ENCODE results near the gene APOC3. TPM values are rescaled to one million over a fixed set of nuclear protein-coding genes. Genes with fewer than 3 reads are reported as not detected.

Gene APOC3
- total RNA-seq, 1 experiment from 2014 or later: 128 TPM

DNA sequence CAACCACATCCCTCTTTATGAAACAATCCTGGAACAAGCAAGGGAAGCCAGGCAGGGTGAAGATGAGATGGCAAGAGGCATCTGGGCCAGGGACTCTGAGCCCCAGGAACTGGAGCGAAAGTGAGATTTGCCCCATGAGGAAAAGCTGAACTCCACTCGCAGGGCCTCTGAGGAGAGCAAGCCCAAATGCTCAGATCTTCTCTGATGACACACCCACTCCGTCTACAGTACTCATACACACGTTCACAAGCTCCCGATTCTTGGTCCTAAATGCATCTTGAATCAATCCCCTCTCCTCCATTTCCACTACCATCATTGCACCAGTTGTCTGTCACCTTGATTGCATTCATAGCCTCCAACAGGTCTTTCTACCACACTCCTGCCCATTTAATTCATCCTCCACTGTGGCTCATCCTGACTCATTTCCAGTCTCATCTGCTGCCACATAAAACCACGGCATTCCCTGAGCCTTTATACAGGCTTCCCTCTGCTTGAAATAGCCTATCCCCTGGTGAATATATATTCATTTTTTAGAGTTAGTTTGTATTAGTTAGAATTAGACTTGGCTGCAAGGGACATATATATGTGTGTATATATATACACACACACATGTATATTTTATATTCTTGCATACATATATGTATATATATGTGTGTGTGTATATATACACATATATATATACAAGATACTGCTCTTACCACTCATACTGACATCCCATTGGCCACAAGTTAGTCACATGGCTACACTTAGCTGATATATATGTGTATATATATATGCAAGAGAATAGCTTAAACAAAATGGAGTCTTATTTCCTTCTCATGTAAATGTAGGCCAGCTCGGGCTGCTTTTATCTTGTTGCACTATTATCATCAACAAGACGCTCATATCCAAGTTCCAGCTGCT, 36.6 kb upstream of the APOC3 start:
- DNase-seq: no peak
- peaks cover 53% of the 10 kb centered on the region for H3K4me1 ChIP-seq
- Mint-ChIP-seq H3K4me1 (ENCODE audit: low read depth, unreplicated experiment) (peaks cover 33% of the 10 kb centered on the region), H3K9me3 (ENCODE audit: unreplicated experiment) (peaks cover 14% of the 10 kb centered on the region), H3K4me3 (ENCODE audit: unreplicated experiment) (peak overlapping the region; percentile 1), H3K36me3 (ENCODE audit: insufficient read depth, unreplicated experiment) (peaks cover 2% of the 10 kb centered on the region), H3K27me3 (ENCODE audit: insufficient read depth, unreplicated experiment) (no peaks in the 10 kb centered on the region), H3K27ac (ENCODE audit: unreplicated experiment) (peak overlapping the region; percentile 26)
- H3K4me3 ChIP-seq (ENCODE audit: low read depth, low read length): no peak overlapping the region
- H3K27me3 ChIP-seq (replicated peaks; ENCODE audit: control insufficient read depth, insufficient read depth, low read length): no peaks in the 10 kb centered on the region
- H3K36me3 ChIP-seq (ENCODE audit: control insufficient read depth, insufficient read depth, low read length): no peaks in the 10 kb centered on the region
- intact Hi-C loops (cut with micrococcal nuclease; ENCODE audit: unreplicated experiment): loop anchor here (1.0 kb wide), 1 partner anchor 15 kb away; no protein-coding TSS in a partner anchor
- BruUV-seq (replicated peaks): no TSS peak
- H3K9me3 ChIP-seq: peaks cover 7% of the 10 kb centered on the region
- no peak for TF ChIP-seq CTCF (IDR thresholded peaks at IDR 0.05; ENCODE audit: insufficient read depth in 1 of 2, low read depth in 1 of 2, low read length in 1 of 2, severe bottlenecking in 1 of 2, unreplicated experiment in 1 of 2)
- ChIA-PET POLR2A (interaction anchor here (0.5 to 0.9 kb wide), 2 partner anchors 21 to 579 kb away, joined by 3 read pairs; no protein-coding TSS in a partner anchor), CTCF (interaction anchor here (0.7 to 5.5 kb wide), 10 partner anchors 15 to 313 kb away, joined by 3 to 52 read pairs (median 4); partner anchors contain the start of genes APOA1, APOC3 and SIK3)

GRCh38 chr11:116793772-116794097, 36.0 kb upstream of the APOC3 start:
- H3K4me3 ChIP-seq (ENCODE audit: low read depth, low read length): no peak overlapping the region
- Mint-ChIP-seq H3K4me3 (ENCODE audit: unreplicated experiment) (no peak overlapping the region), H3K27ac (ENCODE audit: unreplicated experiment) (no peak overlapping the region), H3K4me1 (ENCODE audit: low read depth, unreplicated experiment) (peaks cover 27% of the 10 kb centered on the region), H3K36me3 (ENCODE audit: insufficient read depth, unreplicated experiment) (no peaks in the 10 kb centered on the region), H3K27me3 (ENCODE audit: insufficient read depth, unreplicated experiment) (no peaks in the 10 kb centered on the region), H3K9me3 (ENCODE audit: unreplicated experiment) (peaks cover 14% of the 10 kb centered on the region)
- TF ChIP-seq CTCF (IDR thresholded peaks at IDR 0.05; ENCODE audit: insufficient read depth in 1 of 2, low read depth in 1 of 2, low read length in 1 of 2, severe bottlenecking in 1 of 2, unreplicated experiment in 1 of 2): no peak
- H3K36me3 ChIP-seq (ENCODE audit: control insufficient read depth, insufficient read depth, low read length): no peaks in the 10 kb centered on the region
- peaks cover 49% of the 10 kb centered on the region for H3K4me1 ChIP-seq
- CTCF ChIA-PET: interaction anchor here (0.6 to 5.5 kb wide), 7 partner anchors 14 to 44 kb away, joined by 3 to 52 read pairs (median 4); partner anchors contain the start of genes APOA1 and APOC3
- no peaks in the 10 kb centered on the region for H3K27me3 ChIP-seq (replicated peaks; ENCODE audit: control insufficient read depth, insufficient read depth, low read length)
- BruUV-seq (replicated peaks): no TSS peak
- POLR2A ChIA-PET: interaction anchor here (0.5 to 0.9 kb wide), 2 partner anchors 22 to 580 kb away, joined by 3 read pairs; no protein-coding TSS in a partner anchor
- H3K9me3 ChIP-seq: peaks cover 7% of the 10 kb centered on the region
- DNase-seq: peak in 1 of 2 experiments; percentile 24
- intact Hi-C loops (cut with micrococcal nuclease; ENCODE audit: unreplicated experiment): no loop called here

- H3K36me3 ChIP-seq (ENCODE audit: control insufficient read depth, insufficient read depth, low read length): no peaks in the 10 kb centered on the region
- H3K27me3 ChIP-seq (replicated peaks; ENCODE audit: control insufficient read depth, insufficient read depth, low read length): no peaks in the 10 kb centered on the region
- H3K27ac Mint-ChIP-seq (ENCODE audit: unreplicated experiment): no peak overlapping the region
- H3K27me3 Mint-ChIP-seq (ENCODE audit: insufficient read depth, unreplicated experiment): no peaks in the 10 kb centered on the region
- intact Hi-C loops (cut with micrococcal nuclease; ENCODE audit: unreplicated experiment): no loop called here
- H3K9me3 Mint-ChIP-seq (ENCODE audit: unreplicated experiment): peaks cover 14% of the 10 kb centered on the region
- ChIA-PET CTCF (no interaction called here), POLR2A (interaction anchor here (0.7 kb wide), 1 partner anchor 63 kb away, joined by 3 read pairs; no protein-coding TSS in a partner anchor)
- peaks cover 44% of the 10 kb centered on the region for H3K4me1 ChIP-seq
- peaks cover 7% of the 10 kb centered on the region for H3K9me3 ChIP-seq
- H3K4me3 ChIP-seq (ENCODE audit: low read depth, low read length): no peak overlapping the region
- no peak for DNase-seq
- TF ChIP-seq CTCF (IDR thresholded peaks at IDR 0.05; ENCODE audit: insufficient read depth in 1 of 2, low read depth in 1 of 2, low read length in 1 of 2, severe bottlenecking in 1 of 2, unreplicated experiment in 1 of 2): no peak
- no peak overlapping the region for H3K4me3 Mint-ChIP-seq (ENCODE audit: unreplicated experiment)
- no peaks in the 10 kb centered on the region for H3K36me3 Mint-ChIP-seq (ENCODE audit: insufficient read depth, unreplicated experiment)
- peaks cover 16% of the 10 kb centered on the region for H3K4me1 Mint-ChIP-seq (ENCODE audit: low read depth, unreplicated experiment)
- no TSS peak for BruUV-seq (replicated peaks)
These were observed 34.9 kb upstream of the APOC3 start for GRCh38 chr11:116794851-116795250.

Measured in Caco-2 (cell line).